CD4-positive, alpha-beta T cell treated with Interleukin-17A for 4 hours (primary cell): ENCODE data around the gene EGFL8.
"Not testable (repeated sequence)": the region's sequence is repeated elsewhere in the genome, so short reads cannot be mapped to it uniquely, and the experiment has no call there.

Experiments used
- DNase-seq: peaks from one replicate; pipeline ENCODE4 v3.0.0-alpha.2; 2020; ENCODE audit warnings: mixed read lengths

EGFL8 gene

GRCh38 chr6:32198345-32198696 is 33.9 kb downstream of the EGFL8 start:
- no peak for DNase-seq

GRCh38 chr6:32198866-32199265 is 34.5 kb downstream of the EGFL8 start:
- DNase-seq = no peak

GRCh38 chr6:32200711-32201475 is 36.5 kb downstream of the EGFL8 start:
- no peak for DNase-seq

GRCh38 chr6:32202186-32202585 is 37.8 kb downstream of the EGFL8 start:
- no peak for DNase-seq

GRCh38 chr6:32203426-32204267 is 39.3 kb downstream of the EGFL8 start:
- no peak for DNase-seq

- no peak for DNase-seq
Measured at GRCh38 chr6:32204268-32204715, 39.9 kb downstream of the EGFL8 start.

GRCh38 chr6:32208996-32209395 is 44.6 kb downstream of the EGFL8 start:
- no peak for DNase-seq

- DNase-seq = no peak
Measured at GRCh38 chr6:32210191-32210601, 45.8 kb downstream of the EGFL8 start.

GRCh38 chr6:32211432-32211831 is 47.0 kb downstream of the EGFL8 start:
- DNase-seq = not testable (repeated sequence)

GRCh38 chr6:32212076-32212760 is 47.8 kb downstream of the EGFL8 start:
- DNase-seq = no peak

- no peak for DNase-seq
Measured at GRCh38 chr6:32213649-32214048, 49.3 kb downstream of the EGFL8 start.

GRCh38 chr6:32214126-32214525 is 49.7 kb downstream of the EGFL8 start:
- DNase-seq = no peak

GRCh38 chr6:32215617-32216016 is 51.2 kb downstream of the EGFL8 start:
- DNase-seq = no peak

GRCh38 chr6:32216285-32216684 is 51.9 kb downstream of the EGFL8 start:
- no peak for DNase-seq

- no peak for DNase-seq
Measured at GRCh38 chr6:32216998-32217397, 52.6 kb downstream of the EGFL8 start.
